Panc1 (cell line): ENCODE results near the gene IYD.

ENCODE experiments used
- CTCF ChIP-seq: fragments of 450-650 bp; IDR thresholded peaks from 2 replicates; pipeline ENCODE4 v1.5.1; 2017; ENCODE audit warnings: mild to moderate bottlenecking
- REST ChIP-seq, 2 experiments: IDR thresholded peaks; 2 replicates each; pipeline ENCODE4 v1.6.1; 2011 to 2012; ENCODE audit warnings: low read depth in 2 of 2, control low read depth in 1 of 2, low read length in 1 of 2, mild to moderate bottlenecking in 1 of 2, moderate library complexity in 1 of 2; ENCODE audit not compliant: insufficient read depth in 1 of 2
- TCF7L2 ChIP-seq: IDR thresholded peaks from 2 replicates; pipeline ENCODE4 v1.6.1; 2011; ENCODE audit warnings: mild to moderate bottlenecking, low read depth, low read length, inconsistent platforms

- TF ChIP-seq REST (IDR thresholded peaks at IDR 0.05; ENCODE audit: insufficient read depth in 1 of 2, low read depth in 2 of 2, low read length in 1 of 2): no peak
- no peak for TF ChIP-seq CTCF
- no peak for TF ChIP-seq TCF7L2
These were observed 41.6 kb downstream of the IYD start for GRCh38 chr6:150410399-150410798.
